H1 (cell line): ENCODE data around the gene KRT78.

ENCODE experiments used
- CEBPB ChIP-seq: IDR thresholded peaks from 2 replicates; pipeline ENCODE4 v1.6.1; 2012; ENCODE audit warnings: low read depth, low read length
- KDM1A ChIP-seq: fragments of 200-600, 300-600 bp; sonication (generic); IDR thresholded peaks from 2 replicates; pipeline ENCODE4 v1.7.1; 2016; ENCODE audit warnings: mild to moderate bottlenecking, low read length, borderline replicate concordance
- MAFK ChIP-seq: IDR thresholded peaks from 2 replicates; pipeline ENCODE4 v1.6.1; 2012; ENCODE audit warnings: low read depth, mild to moderate bottlenecking, improper control_type of control experiment, low read length
- NRF1 ChIP-seq: IDR thresholded peaks from 2 replicates; pipeline ENCODE4 v1.6.1; 2011; ENCODE audit warnings: mild to moderate bottlenecking, low read depth, low read length, improper control_type of control experiment
- POU5F1 ChIP-seq: IDR thresholded peaks from 2 replicates; pipeline ENCODE4 v1.6.1; 2011; ENCODE audit warnings: low read depth, mild to moderate bottlenecking, low read length, moderate library complexity
- TBP ChIP-seq: IDR thresholded peaks from 2 replicates; pipeline ENCODE4 v1.6.1; 2011; ENCODE audit warnings: low read depth, low read length, improper control_type of control experiment
- TEAD4 ChIP-seq: IDR thresholded peaks from 2 replicates; pipeline ENCODE4 v1.6.1; 2012; ENCODE audit warnings: low read depth, low read length, inconsistent platforms, mixed read lengths

DNA sequence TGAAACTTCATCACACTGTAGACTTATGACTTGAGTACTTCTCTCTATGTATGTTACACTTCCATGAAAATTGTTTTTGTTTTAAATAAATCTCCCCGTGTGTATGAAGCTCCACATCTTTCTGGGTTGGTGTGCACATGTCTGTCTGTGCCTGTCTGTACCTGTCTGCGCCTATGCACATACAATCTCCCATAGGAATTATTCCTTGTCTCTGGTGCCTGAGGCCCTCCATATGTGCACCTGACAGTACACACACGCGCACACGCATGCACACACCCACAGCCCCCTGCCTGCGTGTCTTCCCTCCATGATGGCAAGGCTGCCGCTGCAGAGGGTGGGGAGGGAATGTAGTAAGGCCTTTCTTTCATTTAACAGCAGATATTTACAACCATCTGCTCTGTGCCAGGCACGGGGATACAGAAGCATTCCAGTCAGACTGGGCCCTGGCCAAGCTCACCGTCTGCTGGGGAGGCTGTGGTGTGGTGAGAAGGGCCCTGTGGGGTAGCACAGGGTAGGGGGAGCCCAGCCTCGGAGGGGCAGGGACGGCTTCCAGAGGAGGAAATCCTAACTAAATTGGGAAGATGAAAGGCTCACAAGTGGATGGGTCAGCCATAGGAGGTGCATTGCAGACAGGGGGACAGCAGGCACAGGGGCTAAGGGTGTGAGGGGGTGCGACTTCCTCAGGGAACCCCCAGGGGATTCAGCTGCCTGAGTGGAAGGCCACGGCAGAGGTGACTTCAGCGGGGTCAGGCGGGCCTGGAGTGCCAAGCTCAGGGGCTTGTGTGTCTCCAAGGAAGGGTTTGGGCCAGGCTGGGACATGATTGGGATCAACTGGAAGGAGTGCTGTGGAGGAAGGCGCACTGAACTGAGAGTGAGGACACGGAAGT, 30.0 kb upstream of the KRT78 start:
- TF ChIP-seq KDM1A (no peak), NRF1 (no peak), TEAD4 (no peak), MAFK (no peak), CEBPB (no peak), TBP (no peak), POU5F1 (no peak)
